ENCODE data around the gene MIX23.

GRCh38 chr3:122421836-122422235, 38.8 kb upstream of the MIX23 start:
- TF ChIP-seq ZBTB33 (IDR thresholded peaks at IDR 0.05): no peak
- no peak for TF ChIP-seq CTCF (IDR thresholded peaks at IDR 0.05 in 2 of 3, conservative IDR thresholded peaks at IDR 0.05 in 1 of 3; ENCODE audit: control insufficient read depth in 2 of 3, extremely low read depth in 1 of 3, insufficient read depth in 1 of 3, low read depth in 3 of 3, low read length in 3 of 3)
- TF ChIP-seq POLR2A (IDR thresholded peaks at IDR 0.05; ENCODE audit: low read depth, low read length): no peak
- no peak for TF ChIP-seq KAT2A (conservative IDR thresholded peaks at IDR 0.05; ENCODE audit: control insufficient read depth, low read depth, low read length)

Data from GM12878 (cell line).